Measurements from ENCODE around the gene SND1. TPM values are rescaled to one million over a fixed set of nuclear protein-coding genes. Genes with fewer than 3 reads are reported as not detected.

Gene SND1
- total RNA-seq, 4 donors from 2014 or later, result 62.0 to 89.4 (median 82.1) TPM

DNA sequence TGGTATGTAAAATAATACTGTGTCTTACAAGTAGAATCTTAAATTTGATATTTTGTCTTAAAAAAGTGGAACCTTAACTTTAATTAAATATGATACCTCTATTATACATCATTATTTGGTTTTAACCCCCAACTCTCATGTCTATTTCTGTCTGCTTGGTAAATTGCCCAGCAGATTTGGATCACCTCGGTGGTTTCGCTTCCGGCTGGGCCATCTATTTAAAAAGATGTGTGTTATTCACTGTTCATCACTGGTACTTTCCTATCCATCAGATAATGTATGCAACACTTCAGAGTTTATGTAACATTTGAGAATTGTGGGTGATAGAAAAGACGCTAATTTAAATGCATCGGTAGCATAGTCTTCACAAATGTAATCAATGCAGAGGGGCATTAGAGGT, 119.7 kb downstream of the SND1 start:
- no peak for DNase-seq (ENCODE audit: low spot score in 2 of 2)

GRCh38 chr7:127776776-127777386, 124.9 kb downstream of the SND1 start:
- H3K4me3 ChIP-seq (ENCODE audit: low read depth, poor library complexity, severe bottlenecking), result no peak overlapping the region
- DNase-seq (ENCODE audit: low spot score in 2 of 2), result no peak
- 82 to 93% methylated on average over 1 of the region's 1 CpG for WGBS, 2 donors
- intact Hi-C loops (cut with DNase I; ENCODE audit: low total_unique reads), result no loop called here
- TF ChIP-seq POLR2A (IDR thresholded peaks at IDR 0.05), result no peak
- TF ChIP-seq, protein P1, sequence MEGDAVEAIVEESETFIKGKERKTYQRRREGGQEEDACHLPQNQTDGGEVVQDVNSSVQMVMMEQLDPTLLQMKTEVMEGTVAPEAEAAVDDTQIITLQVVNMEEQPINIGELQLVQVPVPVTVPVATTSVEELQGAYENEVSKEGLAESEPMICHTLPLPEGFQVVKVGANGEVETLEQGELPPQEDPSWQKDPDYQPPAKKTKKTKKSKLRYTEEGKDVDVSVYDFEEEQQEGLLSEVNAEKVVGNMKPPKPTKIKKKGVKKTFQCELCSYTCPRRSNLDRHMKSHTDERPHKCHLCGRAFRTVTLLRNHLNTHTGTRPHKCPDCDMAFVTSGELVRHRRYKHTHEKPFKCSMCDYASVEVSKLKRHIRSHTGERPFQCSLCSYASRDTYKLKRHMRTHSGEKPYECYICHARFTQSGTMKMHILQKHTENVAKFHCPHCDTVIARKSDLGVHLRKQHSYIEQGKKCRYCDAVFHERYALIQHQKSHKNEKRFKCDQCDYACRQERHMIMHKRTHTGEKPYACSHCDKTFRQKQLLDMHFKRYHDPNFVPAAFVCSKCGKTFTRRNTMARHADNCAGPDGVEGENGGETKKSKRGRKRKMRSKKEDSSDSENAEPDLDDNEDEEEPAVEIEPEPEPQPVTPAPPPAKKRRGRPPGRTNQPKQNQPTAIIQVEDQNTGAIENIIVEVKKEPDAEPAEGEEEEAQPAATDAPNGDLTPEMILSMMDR (IDR thresholded peaks at IDR 0.05), result no peak

More for the DNA sequence above, 119.7 kb downstream of the SND1 start:
- no peak overlapping the region for H3K4me3 ChIP-seq (ENCODE audit: low read depth, poor library complexity, severe bottlenecking)
- intact Hi-C loops (cut with DNase I; ENCODE audit: low total_unique reads), result no loop called here
- no peak for TF ChIP-seq POLR2A (IDR thresholded peaks at IDR 0.05)
- TF ChIP-seq, protein P1 (IDR thresholded peaks at IDR 0.05), result no peak
- WGBS, 2 donors, result 93 to 94% methylated on average over 5 of the region's 5 CpGs

DNA sequence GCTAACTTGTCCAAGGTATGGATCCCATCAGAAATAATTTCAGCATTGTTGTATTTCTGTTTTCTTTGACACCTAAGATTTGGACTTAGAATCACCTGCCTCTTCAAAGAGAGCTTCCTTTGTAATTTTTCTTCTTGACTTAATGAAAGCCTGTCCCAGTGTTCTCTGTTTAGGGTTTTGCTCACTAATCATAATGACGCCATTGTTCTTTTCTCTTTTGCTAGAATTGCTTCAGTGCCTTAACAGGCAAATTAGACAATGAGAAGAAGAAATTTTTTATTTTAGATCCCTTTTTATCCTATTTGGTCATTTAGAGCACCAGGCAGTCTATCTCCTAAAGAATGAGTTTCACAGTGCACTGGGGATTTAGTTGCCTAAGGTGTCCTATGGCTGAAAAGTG, 128.5 kb downstream of the SND1 start:
- no peak for TF ChIP-seq POLR2A (IDR thresholded peaks at IDR 0.05)
- TF ChIP-seq, protein P1 (IDR thresholded peaks at IDR 0.05), result no peak

DNA sequence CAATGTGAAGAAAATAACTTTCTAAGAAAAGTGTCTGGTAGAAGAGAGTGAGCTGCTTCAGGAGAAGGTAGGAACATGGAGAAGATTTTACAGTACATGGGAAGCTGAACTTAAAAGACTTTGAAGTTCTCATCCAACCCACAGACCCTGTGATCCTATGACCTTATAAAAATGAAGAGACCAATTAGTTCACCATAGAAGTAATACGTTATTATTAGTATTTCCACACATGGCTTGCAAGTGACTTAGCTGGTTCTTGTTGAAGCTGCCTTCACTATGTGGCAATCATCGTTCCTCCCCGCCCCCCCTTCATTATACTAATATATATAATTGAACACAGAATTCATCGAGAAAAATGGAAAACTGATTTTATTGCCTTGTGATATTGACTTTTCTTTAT, 129.1 kb downstream of the SND1 start:
- H3K4me3 ChIP-seq (ENCODE audit: low read depth, poor library complexity, severe bottlenecking), result no peak overlapping the region
- TF ChIP-seq POLR2A (IDR thresholded peaks at IDR 0.05), result no peak
- TF ChIP-seq, protein P1 (IDR thresholded peaks at IDR 0.05), result no peak
- 50 to 57% methylated on average over 4 of the region's 4 CpGs for WGBS, 2 donors
- intact Hi-C loops (cut with DNase I; ENCODE audit: low total_unique reads), result no loop called here
- no peak for DNase-seq (ENCODE audit: low spot score in 2 of 2)

More for the DNA sequence above, 128.5 kb downstream of the SND1 start:
- WGBS, 2 donors, result 81 to 90% methylated on average over 1 of the region's 1 CpG
- intact Hi-C loops (cut with DNase I; ENCODE audit: low total_unique reads), result no loop called here
- DNase-seq (ENCODE audit: low spot score in 2 of 2), result no peak
- no peak overlapping the region for H3K4me3 ChIP-seq (ENCODE audit: low read depth, poor library complexity, severe bottlenecking)

DNA sequence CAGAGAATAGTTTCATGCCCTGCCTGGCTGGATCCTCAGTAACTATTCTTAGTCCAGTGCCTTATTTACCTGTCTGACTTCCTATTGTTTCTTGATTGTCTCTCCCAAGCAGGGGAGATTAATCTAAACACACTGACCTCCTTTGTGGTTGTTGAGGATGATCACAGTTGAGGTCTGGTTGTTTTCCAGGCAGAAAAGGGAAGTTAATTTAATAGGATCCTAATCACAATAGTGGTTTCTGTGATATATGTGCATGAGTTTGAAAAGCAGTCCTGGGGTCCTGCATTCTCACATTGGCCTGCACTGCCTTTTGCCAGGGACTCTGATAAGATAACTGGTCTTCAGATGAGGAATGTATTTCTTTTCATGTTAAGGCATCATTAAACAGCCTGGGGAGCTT, 130.1 kb downstream of the SND1 start:
- DNase-seq (ENCODE audit: low spot score in 2 of 2), result no peak
- TF ChIP-seq, protein P1 (IDR thresholded peaks at IDR 0.05), result no peak
- TF ChIP-seq POLR2A (IDR thresholded peaks at IDR 0.05), result no peak
- intact Hi-C loops (cut with DNase I; ENCODE audit: low total_unique reads), result no loop called here
- no peak overlapping the region for H3K4me3 ChIP-seq (ENCODE audit: low read depth, poor library complexity, severe bottlenecking)
